Inflammatory macrophage treated with lipopolysaccharide for 1 hour (primary cell): ENCODE data around the gene SYT12.
A peak's percentile ranks its signal among the peaks of the same experiment; 100 is the strongest.
"Not testable (repeated sequence)": the region's sequence is repeated elsewhere in the genome, so short reads cannot be mapped to it uniquely, and the experiment has no call there.

ENCODE experiments used
- DNase-seq, 2 donors: peaks; one replicate each; pipeline ENCODE4 v3.0.0-alpha.2; 2020 to 2022

Gene SYT12

DNA sequence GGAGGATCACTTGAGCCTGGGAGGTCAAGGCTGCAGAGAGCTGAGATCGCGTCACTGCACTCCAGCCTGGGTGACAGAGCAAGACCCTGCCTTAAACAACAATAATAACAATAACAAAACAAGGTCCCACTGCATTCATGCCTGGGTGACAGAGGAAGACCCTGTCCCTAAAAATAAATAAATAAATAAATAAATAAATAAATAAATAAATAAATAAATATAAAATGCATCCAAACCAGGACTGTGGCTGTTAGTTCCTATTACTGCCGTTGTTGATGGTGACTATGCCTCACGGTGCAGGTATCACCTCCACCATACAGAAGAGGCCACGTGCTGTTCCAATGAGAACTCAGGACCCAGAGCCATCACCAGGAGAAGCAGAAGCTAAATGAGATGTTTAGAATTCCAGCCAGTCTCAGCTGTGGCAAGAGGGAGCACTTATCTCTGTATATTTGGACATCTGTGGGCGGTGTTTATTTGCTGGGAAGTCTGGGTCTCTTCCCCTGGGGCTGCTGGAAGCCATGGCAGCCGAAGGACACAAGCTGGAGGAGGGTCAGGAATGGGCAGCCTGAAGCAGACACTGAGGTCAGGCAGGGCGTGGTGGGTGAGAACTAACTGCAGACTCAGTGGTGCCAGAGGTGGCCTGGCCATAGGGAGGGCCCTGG, 26.2 kb upstream of the SYT12 start:
- no peak for DNase-seq

DNA sequence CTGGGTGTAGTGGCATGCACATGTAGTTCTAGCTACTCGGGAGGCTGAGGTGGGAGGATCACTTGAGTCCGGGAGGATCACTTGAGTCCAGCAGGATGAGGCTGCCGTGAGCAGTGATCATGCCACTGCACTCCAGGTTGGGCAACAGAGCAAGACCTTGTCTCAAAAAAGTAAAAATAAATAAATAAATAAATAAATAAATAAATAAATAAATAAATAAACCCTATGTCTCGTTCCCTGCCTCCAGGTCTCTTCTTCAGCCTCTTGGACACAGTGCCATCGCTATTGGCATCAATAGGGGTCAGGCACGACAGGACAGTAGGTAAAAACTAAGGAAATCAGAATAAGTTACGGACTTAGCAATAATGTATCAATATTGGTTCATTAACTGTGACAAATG, 23.4 kb upstream of the SYT12 start:
- DNase-seq = no peak

DNA sequence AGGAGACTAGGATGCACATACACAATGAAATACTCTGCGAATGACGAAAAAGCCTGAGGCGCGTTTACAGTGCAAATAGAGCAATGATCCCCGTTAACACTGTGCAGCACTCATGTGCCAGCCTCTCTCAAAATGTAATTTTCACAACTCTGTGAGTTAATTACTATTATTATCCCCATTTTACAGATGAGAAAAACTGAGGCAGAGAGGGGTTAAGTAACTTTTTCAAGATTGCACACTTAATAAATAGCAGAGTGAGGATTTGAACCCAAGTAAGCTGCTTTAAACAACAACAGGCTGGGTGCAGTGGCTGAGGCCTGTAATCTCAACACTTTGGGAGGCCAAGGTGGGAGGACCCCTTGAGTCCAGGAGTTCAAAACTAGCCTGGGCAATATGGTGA, 21.6 kb upstream of the SYT12 start:
- no peak for DNase-seq

DNA sequence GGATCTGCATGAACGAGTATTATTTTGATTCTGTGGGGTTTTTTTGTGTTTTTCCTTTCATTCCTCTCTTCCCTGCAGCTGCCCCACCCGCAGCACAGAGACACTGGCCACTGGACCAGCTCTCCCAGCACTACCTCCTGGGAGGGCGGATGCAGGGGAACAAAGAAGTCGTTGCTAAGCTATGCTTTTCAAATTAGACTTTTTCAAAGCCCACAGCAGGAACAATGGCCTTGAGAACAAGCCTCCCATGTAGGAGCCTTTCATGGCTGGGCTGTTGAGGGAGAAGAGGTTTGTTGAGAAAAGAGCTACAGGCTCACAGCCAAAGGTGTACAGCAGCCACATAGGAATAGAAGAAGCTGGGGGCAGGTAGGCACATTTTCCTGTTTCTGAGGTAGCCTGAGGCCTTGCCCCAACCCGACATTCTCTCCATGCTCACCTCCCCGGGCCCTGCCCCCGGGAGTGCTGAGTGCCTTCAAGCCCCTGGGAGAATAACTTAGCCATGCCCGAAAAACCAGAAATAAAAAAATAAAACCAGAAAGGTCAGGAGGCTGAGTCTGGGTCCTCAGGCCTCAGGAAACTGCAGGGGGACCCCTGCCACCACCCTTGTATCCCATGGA, 20.5 kb upstream of the SYT12 start:
- DNase-seq = no peak

DNA sequence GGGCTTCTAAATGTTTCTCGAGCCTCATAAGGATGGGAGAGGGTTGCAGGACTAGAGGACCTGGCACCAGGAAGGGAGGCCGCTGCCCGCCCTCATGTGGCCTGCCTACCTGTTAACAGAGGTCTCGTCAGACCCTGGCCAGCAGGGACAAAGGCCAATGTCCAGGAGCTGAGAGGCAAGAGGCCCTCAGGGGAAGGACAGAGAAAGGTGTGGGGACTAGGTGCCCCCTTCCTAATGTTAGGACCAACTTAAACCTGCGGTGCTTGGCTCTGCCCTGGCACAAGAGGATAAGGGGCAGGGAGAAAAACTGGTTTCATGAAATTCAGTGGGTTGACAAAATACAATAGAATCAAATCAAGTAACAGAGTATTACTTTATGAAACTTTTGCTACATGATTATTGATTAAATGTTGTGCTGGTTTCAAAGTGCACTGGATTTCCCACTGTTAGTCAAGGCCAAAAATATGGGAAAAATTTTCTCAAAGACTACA, 20.0 kb upstream of the SYT12 start:
- DNase-seq = no peak

DNA sequence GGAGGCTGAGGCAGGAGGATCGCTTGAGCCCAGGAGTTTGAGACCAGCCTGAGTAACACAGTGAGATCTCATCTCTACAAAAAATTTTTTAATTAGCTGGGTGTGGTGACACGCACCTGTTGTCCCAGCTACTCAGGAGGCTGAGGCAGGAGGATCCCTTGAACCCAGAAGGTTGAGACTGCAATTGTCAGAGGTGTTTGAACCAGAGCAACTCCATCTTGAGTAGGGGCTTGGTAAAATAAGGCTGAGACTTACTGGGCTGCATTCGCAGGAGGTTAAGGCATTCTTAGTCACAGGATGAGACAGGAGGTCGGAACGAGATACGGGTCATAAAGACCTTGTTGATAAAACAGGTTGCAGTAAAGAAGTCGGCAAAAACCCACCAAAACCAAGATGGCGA, 17.7 kb upstream of the SYT12 start:
- not testable (repeated sequence) for DNase-seq

DNA sequence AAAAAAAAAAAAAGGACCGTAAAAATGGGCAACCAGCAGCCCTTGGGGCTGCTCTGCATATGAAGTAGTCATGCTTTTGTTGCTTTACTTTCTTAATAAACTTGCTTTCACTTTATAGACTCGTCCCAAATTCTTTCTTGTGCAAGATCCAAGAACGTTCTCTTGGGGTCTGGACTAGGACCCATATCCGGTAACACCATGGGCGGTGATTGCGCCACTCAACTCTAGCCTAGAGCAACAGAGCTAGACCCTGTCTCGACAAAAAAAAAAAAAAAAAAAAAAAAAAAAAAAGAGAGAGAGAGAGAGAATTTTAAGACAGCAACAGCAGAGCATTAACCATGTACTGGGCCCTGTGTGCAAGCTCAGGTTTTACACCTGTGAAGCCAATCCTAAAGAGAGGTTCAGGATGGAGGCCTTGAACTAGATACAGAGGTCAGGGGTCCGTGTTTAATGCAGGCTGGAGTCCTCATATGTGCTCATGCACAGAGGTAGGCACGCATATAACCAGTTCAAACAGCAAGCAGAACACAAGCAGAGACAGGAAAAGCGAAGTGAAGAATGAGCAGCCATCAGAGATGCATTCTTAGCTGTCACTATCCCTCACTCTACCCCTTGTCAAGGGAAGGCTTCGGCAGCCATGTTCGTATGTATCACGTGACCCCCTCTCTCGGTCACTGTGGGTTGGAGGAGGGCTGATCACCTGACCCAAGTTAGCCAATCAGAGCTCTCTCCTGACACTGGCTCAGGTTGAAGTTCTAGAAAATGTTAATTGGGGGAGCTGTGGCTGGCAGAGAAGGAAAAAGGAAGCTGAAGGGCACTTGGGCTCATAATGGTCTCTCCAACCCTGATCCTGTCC, 16.7 kb upstream of the SYT12 start:
- no peak for DNase-seq

DNA sequence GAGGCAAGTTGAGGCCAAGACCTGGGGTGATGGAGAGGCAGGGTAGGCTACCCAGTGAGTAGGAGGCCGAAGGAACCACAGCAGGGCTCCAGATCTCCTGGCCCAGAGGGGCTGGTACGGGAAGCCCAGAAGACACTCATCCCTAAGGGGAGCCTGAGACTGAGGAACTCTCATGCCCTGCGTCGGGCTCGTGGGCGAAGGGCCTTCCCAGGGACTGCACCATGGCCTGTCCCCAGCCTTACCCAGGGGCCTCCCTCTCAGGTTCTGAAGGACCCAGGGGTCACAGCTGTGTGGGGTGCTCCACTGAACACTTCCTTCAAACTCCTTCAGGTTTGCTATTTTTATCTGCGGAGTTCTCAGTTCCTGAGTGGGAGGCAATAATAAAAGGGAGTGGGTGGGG, 15.8 kb upstream of the SYT12 start:
- DNase-seq = peak; percentile 58 to 89

DNA sequence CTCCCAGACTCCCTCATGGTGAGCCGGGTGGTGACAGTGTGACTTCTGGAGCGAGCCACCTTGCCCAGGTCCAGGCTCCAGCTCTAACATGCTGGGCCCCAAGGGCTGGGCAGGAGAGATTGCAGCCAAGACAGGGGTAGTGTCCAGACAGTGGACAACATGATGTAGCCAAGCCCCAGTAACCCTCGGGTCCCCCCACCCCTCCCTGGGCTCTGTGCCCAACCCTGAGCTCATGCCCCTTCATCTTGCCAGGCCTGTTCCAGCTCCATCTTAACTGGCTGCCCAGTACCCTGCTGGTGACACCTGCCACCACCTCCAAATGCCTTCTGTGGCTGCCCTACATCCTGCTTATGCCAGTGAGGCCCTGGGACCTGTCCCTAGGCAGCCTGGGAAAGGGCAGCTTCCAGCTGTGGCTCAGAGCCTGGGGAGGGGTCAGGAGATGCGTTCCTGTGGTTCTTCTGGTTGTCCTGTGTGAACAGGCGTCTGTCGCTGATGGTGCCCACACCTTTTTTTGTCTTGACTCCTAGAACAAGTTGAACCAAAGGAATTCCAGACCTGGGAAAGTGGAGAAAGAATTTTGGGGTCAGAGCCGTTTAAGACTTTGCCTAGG, 12.5 kb upstream of the SYT12 start:
- no peak for DNase-seq

DNA sequence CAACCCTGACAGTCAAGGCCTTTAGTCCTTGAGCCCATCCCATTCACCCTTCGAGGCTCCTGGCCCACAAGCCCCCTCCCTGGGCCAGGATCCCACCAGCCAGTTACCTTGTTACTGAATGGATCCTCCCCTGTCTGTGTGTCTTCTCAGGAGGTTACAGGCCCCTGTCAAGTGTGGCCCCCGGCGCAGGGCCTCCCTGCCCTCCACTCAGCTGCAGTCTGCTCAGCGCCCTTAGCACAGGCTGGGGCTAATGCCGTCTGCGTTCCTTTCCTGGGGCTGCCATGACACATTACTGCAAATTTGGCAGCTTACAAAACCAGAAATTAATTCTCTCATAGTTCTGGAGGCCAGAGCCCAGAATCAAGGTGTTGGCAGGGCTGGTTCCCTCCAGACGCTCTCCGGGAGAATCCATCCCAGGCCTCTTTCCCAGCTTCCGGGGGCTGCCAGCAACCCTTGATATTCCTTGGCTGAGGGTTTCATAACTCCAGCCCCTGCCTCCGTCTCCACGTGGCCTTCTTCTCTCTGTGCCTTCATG, 9.4 kb upstream of the SYT12 start:
- no peak for DNase-seq

DNA sequence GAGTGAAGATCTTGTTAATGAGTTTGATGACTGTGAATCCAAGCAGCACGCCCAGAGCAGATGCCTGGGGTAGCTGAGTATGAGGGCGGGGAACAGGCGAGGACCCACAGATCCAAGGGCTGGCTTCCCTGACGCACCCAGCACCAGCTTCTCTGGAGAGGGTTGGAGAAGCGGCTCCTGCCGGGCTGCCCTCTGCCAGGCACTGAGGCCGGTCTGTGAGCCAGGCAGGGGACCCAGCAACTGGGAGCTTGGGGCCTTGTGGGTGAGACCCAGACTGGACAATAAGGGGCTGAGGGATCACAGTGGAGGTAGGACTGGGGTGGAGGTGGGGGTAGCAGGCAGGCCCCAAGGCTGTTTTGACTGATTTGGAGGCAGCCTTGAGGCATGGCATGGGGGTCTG, 8.6 kb upstream of the SYT12 start:
- no peak for DNase-seq

DNA sequence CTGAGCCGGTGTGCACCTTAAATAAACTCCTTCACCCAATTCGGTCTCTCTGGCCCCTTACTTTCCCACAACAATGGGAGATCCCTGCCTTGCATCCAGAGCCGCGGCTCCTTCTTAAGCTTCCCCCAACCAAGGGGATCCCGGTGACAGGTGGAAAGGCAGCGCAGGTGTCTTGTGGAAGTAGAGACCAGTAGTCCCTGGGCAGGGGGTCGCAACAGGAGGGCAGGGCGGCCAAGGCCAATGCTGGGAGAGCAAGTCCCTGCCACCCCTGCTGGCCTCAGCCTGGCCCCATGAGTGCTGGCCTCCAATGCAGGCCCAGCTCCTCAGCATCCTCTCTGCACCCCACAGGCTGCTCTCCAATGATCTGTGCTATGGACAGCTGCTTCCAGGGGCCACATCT, 7.9 kb upstream of the SYT12 start:
- DNase-seq = no peak

DNA sequence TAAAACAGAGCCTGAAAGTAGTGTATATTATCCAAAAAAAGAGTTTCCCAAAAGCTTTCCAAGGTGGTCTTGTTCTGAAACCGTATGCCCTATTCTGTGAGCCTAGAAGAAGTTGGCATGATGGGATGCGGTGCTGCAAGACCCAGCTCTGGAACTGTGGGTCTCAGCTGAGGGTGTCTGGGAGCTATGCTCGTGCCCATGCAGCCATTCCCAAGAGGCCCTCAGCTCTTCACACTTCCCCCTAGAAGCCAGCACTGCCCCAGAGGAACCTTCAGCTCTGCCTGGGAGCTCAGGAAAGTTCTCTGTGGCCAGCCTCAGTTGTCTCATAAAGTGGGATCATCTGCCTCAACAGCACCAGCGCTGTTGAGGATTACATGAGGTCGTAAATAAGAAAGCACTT, 6.4 kb upstream of the SYT12 start:
- no peak for DNase-seq

DNA sequence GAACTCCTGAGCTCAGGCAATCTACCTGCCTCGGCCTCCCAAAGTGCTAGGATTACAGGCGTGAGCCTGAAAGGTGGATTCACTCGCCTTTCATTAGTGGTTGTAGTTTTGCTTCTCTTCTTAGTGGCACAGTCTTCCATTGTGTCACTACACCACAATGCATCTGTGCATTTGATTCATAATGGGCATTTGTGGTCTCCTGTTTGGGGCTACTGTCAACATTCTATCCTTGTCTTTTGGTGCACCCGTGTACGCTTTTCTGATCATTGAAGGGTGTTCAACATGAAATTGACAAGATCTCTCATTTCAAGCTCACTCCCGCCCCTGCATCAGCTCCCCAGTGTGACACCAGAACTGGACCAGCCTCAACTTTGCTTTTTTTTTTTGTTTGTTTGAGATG, 2.0 kb upstream of the SYT12 start:
- DNase-seq = no peak

DNA sequence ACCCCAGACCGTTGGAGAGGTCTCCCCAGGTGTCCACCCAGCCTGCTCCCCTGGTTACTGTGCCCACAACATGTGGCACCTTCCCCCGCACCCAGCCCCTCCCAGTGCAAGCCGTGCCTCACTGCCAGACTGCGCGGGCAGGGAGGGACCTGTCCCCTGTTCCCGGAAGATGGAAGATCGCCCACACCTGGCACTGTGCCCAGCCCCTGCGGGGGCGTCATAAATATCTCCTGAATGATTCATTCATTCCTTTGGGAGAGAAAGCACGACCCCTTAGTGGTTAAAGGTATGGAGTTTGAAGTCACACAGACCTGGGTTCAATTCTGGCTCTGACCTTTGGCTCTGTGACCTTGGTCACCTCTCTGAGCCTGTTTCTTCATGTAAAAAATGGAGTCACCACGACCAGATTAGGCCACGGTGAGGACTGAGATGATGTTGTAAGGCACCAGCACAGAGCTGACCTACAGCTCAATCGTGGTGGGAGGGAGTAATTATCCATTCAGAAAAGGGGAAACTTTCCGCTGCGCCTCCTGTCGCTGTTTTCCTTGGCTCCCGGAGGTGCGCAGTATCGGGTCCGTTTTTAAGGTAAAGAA, 497 bp upstream of the SYT12 start:
- peak; percentile 23 to 69 for DNase-seq

DNA sequence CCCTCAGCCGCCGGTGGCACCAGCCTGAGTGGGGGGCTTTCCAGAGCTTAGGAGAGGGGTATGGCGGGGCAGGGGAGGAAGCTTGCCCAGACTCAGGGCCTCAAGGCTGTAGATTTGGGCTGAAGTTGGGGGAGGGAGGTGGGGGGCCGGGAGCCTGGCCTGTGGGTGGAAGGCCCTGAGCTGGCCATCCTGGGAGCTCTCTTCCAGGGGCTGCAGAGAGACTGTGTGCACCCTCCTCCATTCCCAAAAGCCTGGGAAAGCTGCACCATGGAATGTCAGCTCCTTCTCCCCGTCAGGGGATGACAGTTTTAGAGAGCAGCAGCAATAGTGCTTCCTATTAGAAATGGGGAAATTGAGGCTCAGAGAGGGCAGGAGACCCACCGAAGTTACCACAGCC, 1.0 kb downstream of the SYT12 start:
- no peak for DNase-seq

DNA sequence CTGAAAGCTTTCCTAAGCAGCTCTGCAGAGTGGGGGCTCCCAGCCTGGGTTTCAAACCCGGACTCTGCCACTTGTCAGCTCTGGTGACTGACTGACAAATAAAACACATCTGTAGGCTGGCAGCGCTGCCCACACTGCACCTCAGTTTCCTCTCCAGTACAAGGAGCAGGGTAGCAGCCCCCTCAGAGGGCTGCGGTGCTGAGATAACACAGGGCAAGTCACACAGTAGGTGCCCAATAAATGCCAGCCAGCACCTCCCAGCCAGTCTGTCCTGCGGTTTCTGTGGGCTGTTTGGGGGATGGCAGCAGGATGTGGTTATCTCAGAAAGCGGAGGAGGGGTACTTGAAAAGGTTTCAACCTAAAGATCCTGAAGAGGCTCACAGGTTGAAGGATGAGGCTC, 1.5 kb downstream of the SYT12 start:
- DNase-seq = no peak

DNA sequence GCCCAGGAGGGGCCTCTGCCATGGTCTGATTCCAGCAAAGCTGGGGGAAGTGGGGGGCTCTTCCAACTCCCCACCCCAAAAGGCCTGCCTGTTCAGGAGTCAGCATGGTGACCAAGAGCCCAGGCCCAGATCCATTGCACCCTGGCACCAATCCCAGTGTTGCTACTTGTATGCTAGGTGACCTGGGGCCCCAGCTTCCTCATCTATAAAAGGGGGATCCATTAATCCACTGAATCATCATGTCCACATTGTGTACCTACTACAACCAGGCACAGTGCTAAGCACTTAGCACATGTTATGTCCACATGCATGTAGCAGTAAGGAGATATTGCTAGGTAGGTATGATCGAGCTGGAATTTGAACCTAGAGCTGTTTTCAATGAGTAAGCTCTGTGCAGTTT, 2.0 kb downstream of the SYT12 start:
- DNase-seq = no peak

DNA sequence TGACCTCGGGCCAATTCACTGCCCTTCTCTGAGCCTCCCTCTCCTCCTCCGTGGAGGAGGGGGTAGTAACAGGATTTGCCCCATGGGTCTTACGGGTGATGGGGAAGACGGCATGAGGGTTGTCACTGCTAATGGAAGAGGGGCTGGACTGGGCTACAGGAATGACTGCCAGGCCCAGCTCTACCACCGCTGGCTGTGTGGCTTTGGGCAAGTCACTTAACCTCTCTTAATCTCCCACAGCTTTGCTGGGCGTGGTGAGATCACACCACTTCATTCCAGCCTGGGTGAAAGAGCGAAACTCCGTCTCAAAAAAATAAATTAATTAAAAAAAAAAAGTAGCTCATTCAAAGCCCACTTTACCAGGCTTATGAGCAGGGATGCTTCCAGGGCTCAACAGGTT, 2.8 kb downstream of the SYT12 start:
- no peak for DNase-seq

DNA sequence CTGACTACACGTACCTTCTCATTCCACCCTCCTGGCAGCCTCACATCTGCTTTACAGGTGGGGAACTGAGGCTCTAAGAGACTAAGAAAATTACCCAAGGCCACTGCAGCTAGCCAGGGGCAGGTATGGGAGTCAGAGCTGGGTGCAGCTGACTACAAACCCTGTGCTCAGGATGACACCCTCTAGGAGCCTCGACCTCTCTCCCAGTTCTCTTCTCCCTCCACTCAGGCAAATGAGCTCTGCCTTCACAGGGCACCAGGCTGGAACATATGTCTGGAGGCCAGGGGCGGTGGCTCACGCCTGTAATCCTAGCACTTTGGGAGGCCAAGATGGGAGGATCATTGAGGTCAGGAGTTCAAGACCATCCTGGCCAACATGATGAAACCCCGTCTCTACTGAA, 4.0 kb downstream of the SYT12 start:
- DNase-seq = no peak

DNA sequence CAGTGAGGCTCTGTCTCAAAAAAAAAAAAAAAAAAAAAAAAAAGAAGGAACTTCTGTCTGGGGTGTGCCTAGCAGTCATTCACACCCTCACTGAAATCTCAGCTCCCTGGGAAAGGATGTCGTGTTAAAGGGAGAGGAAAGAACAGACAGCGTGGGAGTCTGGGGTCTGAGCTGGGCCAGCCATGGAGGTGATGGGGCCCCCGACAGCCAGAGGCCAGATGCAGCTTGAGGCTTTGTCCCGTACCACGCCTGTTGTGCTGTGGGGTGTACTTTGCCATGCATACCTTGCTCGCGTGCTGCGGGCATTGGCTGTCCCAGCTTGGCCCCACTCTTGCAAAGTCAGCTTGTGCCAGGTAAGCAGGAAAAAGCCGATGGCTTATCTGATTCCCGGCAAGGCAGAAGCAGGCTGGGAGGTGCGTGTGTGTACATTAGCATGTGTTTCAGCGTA, 4.6 kb downstream of the SYT12 start:
- peak; percentile 23 to 38 for DNase-seq

DNA sequence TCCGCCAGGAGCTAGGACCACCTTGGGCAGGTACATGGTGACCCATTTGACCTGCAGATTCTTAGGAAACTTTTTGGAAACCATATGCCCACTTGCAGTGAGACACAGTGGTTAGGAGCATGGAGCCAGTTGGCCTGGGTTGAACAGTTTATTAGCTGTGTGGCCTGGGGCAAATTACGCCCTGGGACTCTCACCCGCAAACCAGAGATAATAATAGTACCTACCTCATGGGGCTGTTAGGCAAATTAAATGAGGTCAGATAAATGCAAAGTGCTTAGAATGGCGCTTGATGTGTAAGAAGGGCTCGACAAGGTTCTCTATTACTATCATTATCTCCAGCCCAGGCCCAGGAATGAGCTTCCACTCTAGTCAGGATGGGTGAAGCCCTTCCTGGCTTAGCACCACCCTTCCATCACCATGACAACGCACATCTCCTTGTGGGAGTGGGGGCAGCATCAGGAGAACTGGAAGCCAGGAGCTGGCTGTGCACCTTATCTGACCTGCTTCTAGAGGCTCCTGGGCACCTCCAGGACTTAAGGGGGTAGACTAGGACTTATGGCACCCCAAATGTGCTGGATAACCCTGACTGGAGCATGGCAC, 5.1 kb downstream of the SYT12 start:
- DNase-seq = no peak
